Activated naive CD8-positive, alpha-beta T cell (primary cell): ENCODE results near the gene ZNF784.

Experiments
- H3K27ac Mint-ChIP-seq: one replicate; pipeline ENCODE4 v1.8.0; 2021; ENCODE audit warnings: mixed read lengths
- H3K27me3 Mint-ChIP-seq: one replicate; pipeline ENCODE4 v1.8.0; 2021; ENCODE audit warnings: mixed read lengths
- H3K36me3 Mint-ChIP-seq: one replicate; pipeline ENCODE4 v1.8.0; 2021; ENCODE audit warnings: mixed read lengths
- H3K4me1 Mint-ChIP-seq: one replicate; pipeline ENCODE4 v1.8.0; 2021; ENCODE audit warnings: low read depth, mixed read lengths
- H3K4me3 Mint-ChIP-seq: one replicate; pipeline ENCODE4 v1.8.0; 2021; ENCODE audit warnings: mild to moderate bottlenecking, mixed read lengths
- H3K9me3 Mint-ChIP-seq: one replicate; pipeline ENCODE4 v1.8.0; 2021; ENCODE audit warnings: low read depth, mixed read lengths

Gene ZNF784

DNA sequence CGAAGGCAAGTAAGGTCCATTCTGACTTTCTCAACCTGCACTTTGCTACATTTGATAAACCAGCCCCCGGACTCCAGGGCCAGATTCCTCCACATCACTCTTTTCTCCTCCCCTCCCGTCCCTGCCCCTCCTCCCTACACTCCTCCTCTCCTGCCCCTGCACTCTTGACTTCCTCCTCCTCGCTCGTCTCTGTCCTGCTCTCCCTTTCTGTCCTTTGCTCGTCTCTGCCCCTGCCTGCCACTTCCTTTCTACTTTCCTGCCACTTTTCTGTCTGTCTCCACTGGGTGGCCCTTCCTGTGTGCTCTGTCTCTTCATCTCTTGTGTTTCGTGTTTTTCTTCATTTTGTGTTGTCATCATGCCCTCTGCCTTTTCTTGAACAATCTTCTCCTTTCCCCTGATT lies 37.5 kb upstream of the ZNF784 start:
- Mint-ChIP-seq H3K4me1 (peaks cover 45% of the 10 kb centered on the region), H3K27me3 (no peaks in the 10 kb centered on the region), H3K27ac (no peak overlapping the region), H3K9me3 (no peaks in the 10 kb centered on the region), H3K36me3 (peaks cover 5% of the 10 kb centered on the region), H3K4me3 (no peak overlapping the region)

DNA sequence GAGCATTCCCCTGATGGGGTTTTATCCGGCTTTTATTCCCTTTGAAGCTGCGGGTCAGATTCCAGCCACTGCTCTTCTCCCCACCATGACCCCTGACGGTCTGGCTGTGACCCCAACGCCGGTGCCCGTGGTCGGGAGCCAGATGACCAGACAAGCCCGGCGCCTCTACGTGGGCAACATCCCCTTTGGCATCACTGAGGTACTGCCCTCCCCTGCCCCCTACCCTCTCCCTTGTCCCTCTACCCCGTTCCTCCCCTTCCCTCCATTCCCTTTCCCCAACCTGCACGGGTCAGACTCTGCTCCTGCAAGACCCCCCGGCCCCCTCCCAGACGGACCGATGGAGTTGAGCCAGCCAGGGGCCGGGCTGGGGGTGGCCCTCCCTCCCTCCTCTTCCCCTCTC lies 36.6 kb upstream of the ZNF784 start:
- Mint-ChIP-seq H3K9me3 (no peaks in the 10 kb centered on the region), H3K4me3 (no peak overlapping the region), H3K27ac (no peak overlapping the region), H3K36me3 (peaks cover 11% of the 10 kb centered on the region), H3K4me1 (peaks cover 39% of the 10 kb centered on the region), H3K27me3 (no peaks in the 10 kb centered on the region)

DNA sequence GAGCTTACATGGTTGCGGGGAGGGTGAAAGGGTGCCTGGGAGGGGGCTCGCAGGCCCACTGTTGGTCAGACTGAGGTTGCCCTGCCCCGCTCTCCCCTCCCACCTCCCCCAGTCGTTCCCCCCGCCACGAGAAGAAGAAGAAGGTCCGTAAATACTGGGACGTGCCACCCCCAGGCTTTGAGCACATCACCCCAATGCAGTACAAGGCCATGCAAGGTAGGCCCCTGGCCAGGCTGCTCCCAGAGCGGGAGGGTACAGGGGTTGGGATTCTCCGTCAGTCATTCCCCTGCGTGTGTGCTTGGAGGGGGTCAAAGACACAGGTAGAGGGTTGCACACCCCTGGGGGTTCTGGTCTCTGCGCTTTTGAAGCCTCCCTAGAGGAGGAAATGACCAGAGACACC lies 36.0 kb upstream of the ZNF784 start:
- Mint-ChIP-seq H3K4me1 (peaks cover 36% of the 10 kb centered on the region), H3K36me3 (peaks cover 15% of the 10 kb centered on the region), H3K9me3 (no peaks in the 10 kb centered on the region), H3K4me3 (peak overlapping the region; percentile 20), H3K27ac (peak overlapping the region; percentile 34), H3K27me3 (no peaks in the 10 kb centered on the region)

DNA sequence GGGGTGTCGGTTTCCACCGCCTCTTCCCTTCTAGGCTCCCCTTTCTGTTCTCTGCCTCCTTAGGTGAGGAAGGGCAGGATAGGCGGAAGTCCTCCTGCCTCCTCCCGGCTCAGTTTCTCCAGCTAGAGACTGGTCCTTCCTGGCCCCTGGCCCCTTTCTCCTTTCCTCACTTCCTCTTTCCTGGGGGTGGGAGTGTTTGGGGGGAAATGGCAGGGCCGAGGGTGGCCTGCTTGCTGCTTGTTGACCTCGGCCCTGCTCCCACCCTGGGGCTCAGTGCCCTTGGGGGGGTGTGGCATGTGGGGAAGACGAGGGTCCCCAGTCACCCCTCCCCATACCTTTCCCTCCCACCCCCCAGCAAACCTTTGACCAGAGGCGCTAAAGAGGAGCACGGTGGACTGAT lies 35.5 kb upstream of the ZNF784 start:
- H3K27ac Mint-ChIP-seq, result peak overlapping the region; percentile 22

DNA sequence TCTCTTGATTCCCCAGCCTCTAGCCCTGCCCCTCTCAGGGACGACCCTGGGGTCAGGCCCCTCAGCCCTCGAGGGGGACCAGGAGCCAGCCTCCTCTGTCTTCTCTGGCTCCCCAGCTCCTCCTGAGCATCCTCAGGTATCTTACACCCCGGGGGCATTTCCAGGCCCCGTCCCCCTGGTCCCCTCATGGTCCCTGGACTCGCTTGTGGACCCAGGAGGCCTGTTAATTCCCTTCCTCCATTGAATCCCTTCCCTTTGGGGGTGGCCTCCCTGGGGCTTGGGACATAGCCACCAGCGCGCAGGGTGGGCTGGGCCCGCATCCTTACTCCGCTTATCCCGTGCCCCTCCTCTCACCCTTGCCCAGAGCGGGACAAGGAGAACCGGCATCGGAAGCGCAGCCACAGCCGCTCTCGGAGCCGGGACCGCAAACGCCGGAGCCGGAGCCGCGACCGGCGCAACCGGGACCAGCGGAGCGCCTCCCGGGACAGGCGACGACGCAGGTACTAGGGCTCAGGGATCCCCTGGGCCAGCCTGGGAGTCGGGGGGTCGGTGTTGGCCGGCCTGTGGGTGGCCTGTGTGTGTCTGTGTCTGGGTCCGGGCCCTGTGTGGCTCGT lies 34.6 kb upstream of the ZNF784 start:
- Mint-ChIP-seq H3K27ac (no peak overlapping the region), H3K27me3 (no peaks in the 10 kb centered on the region), H3K4me3 (peak overlapping the region; percentile 98), H3K36me3 (peaks cover 15% of the 10 kb centered on the region), H3K4me1 (peaks cover 36% of the 10 kb centered on the region), H3K9me3 (no peaks in the 10 kb centered on the region)

More for the DNA sequence above, 35.5 kb upstream of the ZNF784 start:
- Mint-ChIP-seq H3K4me3 (peak overlapping the region; percentile 64), H3K36me3 (peaks cover 15% of the 10 kb centered on the region), H3K27me3 (no peaks in the 10 kb centered on the region), H3K9me3 (no peaks in the 10 kb centered on the region), H3K4me1 (peaks cover 36% of the 10 kb centered on the region)

DNA sequence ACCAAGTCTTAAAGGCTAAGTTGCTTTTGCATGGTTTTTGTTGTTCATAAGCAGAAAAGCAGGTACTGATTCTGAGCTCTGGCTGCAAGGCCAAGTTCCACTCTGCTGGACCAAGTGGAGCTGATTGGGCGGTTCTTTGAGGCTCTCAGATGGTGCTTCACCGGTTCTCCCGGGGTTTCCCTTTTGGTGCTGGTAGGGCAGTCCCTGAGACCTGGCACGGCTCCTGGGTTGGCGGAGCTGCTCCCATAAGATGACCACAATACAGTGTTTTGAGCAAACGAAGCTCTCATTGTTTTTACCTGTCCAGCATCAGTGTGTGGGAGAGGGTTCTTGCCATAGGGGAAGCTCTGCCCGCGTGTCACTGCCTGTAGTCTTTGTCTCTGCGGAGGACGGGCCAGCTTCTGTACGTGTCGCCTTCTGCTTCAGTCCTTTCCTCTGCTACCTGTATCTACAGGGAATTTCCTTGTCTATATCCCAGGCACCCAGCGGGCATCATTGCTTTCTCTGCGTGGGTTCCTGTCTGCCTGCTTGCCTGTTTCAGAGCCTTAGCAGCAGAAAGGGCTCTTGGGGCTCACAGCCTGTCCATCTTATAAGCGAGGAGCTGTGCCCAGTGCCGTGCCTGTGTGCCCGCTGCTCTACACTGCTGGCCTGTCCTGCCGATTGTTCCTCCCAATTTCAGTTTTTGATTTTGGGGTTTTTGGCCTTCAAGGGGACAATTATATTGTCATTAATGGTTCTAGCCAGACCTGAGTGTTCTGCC lies 32.8 kb upstream of the ZNF784 start:
- Mint-ChIP-seq H3K27me3 (no peaks in the 10 kb centered on the region), H3K4me1 (peaks cover 24% of the 10 kb centered on the region), H3K36me3 (peaks cover 15% of the 10 kb centered on the region), H3K27ac (peak overlapping the region; percentile 99), H3K9me3 (no peaks in the 10 kb centered on the region), H3K4me3 (peak overlapping the region; percentile 98)

DNA sequence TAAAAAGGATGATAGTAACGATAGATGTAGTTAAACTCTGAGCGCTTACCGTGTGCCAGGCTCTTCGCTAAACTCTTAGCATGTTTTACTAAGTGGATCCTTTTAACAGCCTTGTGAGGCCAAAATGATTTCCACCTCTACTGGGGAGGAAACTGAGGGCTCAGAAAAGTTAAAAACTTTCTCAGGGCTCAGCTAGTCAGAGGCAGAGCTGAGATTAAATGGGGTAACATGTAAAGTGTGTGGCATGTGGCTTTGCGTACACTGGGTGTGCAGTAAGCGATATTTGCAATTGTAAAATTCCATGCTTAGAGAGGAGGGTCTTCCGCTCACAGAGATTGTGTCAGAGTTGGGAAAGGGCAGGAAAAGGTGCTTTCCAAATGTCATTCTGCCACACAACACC lies 32.2 kb upstream of the ZNF784 start:
- no peaks in the 10 kb centered on the region for H3K27me3 Mint-ChIP-seq
- peaks cover 13% of the 10 kb centered on the region for H3K36me3 Mint-ChIP-seq
- peak overlapping the region; percentile 98 for H3K4me3 Mint-ChIP-seq
- no peaks in the 10 kb centered on the region for H3K9me3 Mint-ChIP-seq
- H3K27ac Mint-ChIP-seq, result peak overlapping the region; percentile 99
- peaks cover 21% of the 10 kb centered on the region for H3K4me1 Mint-ChIP-seq

DNA sequence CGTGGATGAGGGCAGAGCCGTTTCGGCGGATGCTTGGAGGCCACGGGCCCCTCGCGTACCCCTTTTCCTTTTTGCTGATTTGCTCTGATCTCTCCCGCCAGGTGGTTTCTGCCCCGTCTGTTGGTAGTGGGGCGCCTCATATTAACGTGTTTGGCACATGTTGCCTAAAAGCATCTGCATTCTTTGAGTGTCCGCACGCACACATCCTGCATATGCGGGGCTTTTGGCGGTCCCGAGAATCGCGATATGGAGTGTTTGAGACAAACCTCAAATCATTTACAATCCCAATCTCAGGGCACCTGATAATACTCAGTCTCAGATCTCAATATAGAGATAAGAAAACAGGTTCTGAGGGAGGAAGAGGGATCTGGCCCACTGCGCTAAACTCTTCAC lies 31.3 kb upstream of the ZNF784 start:
- Mint-ChIP-seq H3K4me3 (peak overlapping the region; percentile 98), H3K4me1 (peaks cover 23% of the 10 kb centered on the region), H3K9me3 (no peaks in the 10 kb centered on the region), H3K27ac (peak overlapping the region; percentile 99), H3K27me3 (no peaks in the 10 kb centered on the region), H3K36me3 (peaks cover 13% of the 10 kb centered on the region)

DNA sequence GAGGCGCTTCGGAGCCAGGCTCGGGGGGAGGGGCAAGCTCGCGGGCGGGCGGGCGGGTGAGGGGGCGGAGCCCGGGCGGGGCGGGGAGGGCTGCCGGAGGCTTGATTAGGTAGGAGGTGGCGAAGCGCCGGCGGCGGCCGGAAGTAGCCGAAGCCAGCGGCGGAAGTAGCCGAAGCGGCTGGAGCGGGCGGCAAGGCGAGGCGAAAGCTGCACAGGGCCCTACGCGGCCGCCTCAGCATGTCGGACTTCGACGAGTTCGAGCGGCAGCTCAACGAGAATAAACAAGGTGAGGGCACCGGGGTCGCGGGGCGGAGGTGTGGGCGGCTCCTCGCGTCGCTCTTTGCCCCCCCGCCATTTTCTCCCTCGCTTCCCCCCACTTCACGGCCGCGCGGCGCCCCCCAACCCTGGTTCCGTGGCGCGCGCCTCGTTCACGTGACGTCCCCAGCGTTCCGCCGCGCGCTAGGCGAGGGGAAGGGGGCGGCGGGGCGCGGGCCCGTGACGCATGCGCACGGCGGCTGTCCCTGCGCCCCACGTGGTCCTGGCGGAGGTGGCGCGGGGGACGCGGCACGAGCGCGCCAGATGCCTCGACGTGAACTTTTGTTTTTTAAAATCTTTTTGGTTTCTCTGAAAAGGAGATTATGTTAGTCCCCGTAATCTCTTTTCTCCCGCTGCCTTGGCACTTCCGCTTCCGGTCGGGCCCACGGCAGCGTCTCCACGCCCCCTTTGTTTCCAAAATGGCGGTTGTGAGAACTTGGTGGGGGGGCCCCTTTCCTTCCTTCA lies 30.7 kb upstream of the ZNF784 start, which contains the start of gene U2AF2:
U2AF2 (plus strand) TSS at position 168 of the 780 bp plus-strand sequence; CDS start at position 238, 70 bp downstream.
- Mint-ChIP-seq H3K27me3 (no peaks in the 10 kb centered on the region), H3K36me3 (peaks cover 13% of the 10 kb centered on the region), H3K4me3 (peak within 1 kb of the TSS; percentile 98), H3K27ac (peak within 1 kb of the TSS; percentile 99), H3K4me1 (peaks cover 29% of the 10 kb centered on the region), H3K9me3 (no peaks in the 10 kb centered on the region)

DNA sequence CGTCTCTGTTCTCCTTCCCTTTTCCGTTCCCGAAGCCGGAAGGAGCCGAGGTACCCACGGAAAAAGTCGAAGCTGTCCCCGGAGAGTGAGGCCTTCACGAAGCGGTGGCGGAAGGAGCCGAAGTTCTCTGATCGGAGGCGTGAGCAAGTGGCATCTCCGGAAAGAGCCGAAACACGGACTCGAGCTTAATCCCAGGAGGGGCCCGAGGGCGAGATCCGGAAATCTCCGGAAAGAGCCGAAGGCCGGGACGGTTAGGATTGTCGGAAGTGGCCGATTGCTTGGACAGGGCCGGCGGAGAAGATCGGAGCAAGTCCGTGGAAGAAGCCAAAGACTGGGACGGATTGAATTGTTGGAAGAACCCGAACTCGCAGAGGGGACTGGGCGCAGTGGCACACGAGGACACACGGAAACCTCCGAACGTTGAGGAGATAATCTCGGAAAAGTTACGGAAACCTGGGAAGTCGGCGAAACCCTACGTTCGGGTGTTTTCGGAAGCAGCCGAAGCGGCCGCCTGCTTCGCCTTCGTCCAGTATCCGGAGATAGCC lies 30.0 kb upstream of the ZNF784 start:
- Mint-ChIP-seq H3K36me3 (peaks cover 11% of the 10 kb centered on the region), H3K4me3 (peak overlapping the region; percentile 92), H3K27ac (peak overlapping the region; percentile 96), H3K27me3 (no peaks in the 10 kb centered on the region), H3K9me3 (no peaks in the 10 kb centered on the region), H3K4me1 (peaks cover 29% of the 10 kb centered on the region)

DNA sequence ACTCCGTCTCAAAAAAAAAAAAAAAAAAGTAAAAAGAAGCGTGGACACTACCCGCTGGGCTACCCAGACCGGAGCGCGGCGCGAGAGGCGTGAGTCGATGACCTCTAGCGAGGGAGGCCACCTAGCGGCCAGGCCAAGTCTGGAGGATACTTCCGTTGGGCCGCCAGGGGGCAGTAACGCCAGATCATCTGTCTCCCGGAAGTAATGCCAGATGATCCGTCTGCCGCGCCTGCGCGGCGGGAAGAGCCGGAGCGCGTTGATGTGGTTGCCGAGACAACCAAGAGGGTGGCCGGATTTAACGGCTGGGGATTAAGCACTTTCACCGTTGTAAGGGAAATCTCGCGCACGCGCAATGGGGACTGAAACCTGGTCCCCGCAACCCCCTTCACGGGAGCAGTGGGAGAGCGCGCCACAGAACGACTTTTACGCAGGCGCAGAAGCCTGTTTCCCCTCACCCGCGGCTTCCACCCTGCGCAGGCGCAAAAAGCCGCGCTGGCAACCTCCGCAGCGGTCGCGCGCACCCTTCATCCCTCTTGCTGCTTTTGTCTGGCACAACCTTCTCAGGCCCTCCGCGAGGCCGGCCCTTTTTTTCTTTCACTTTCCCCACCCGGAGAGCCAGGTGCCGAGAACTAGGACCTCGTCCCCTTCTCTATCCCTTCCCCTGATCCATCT lies 29.4 kb upstream of the ZNF784 start:
- Mint-ChIP-seq H3K4me3 (peak overlapping the region; percentile 92), H3K36me3 (peaks cover 11% of the 10 kb centered on the region), H3K27ac (peak overlapping the region; percentile 96), H3K4me1 (peaks cover 31% of the 10 kb centered on the region), H3K27me3 (no peaks in the 10 kb centered on the region), H3K9me3 (no peaks in the 10 kb centered on the region)

DNA sequence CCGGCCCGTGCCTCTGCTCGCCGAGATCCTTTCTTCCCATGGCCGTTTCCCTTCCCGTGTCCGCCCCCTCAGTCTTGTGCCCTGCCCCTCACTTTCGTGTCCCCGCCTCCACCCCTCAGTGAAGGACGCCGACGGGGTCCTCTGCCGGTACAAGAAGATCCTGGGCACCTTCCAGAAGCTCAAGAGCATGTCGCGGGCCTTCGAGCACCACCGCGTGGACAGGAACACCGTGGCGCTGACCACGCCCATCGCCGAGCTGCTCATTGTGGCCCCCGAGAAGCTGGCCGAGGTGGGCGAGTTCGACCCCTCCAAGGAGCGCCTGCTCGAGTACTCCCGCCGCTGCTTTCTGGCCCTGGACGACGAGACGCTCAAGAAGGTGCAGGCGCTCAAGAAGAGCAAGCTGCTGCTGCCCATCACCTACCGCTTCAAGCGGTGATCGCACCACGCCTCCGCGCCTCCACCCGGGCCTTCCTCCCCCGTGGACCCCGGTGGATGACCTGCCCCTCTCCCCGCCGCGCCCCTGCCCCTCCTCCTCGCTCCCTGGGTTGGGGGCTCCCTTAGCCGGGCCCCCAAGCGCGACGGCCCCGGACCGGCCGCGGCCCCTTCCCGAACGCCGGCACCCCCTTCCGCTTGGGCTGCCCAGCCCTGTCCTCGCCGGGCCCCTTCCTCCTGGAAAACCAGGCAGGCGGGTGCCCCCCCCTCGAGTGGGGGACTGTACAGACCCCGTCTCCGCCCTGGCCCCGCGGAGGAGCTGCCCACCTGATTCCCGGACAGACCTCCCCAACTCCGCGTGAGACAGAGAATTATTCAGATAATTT lies 28.2 kb upstream of the ZNF784 start:
- Mint-ChIP-seq H3K4me3 (peak overlapping the region; percentile 30), H3K27ac (peak overlapping the region; percentile 22), H3K27me3 (no peaks in the 10 kb centered on the region), H3K36me3 (peaks cover 11% of the 10 kb centered on the region), H3K4me1 (peaks cover 27% of the 10 kb centered on the region), H3K9me3 (no peaks in the 10 kb centered on the region)

DNA sequence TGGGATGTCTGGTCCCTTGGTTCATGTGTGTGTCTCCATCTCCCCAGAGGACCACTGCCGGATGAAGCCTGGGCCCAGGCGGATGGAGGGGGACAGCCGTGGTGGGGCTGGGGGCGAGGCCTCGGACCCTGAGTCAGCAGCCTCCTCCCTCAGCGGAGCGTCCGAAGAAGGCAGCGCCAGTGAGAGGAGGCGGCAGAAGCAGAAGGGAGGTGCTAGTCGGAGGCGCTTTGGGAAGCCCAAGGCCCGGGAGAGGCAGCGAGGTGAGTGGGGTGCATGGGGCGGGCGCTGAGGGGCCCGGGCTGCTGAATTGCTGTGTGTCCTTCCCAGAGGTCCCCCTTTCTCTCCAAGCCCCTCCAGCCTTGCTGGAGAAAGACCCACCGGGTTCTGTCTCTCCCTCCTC lies 26.9 kb upstream of the ZNF784 start:
- Mint-ChIP-seq H3K4me3 (peak overlapping the region; percentile 56), H3K27me3 (no peaks in the 10 kb centered on the region), H3K9me3 (no peaks in the 10 kb centered on the region), H3K36me3 (peaks cover 7% of the 10 kb centered on the region), H3K4me1 (peaks cover 28% of the 10 kb centered on the region), H3K27ac (no peak overlapping the region)
